Adrenal gland (tissue), 12 donors: ENCODE results near the gene CTCFL. TPM values are rescaled to one million over a fixed set of nuclear protein-coding genes. Genes with fewer than 3 reads are reported as not detected.

Experiments
- DNase-seq, 7 donors: peaks; one replicate each; pipeline ENCODE4 v3.0.0-alpha.2; 2019 to 2020
- H3K27ac ChIP-seq, 5 donors: fragments of 200-600 bp; sonication (generic) in 4 of 5; 1 replicate in 3 of 5; 2 replicates in 2 of 5; pipeline versions ENCODE4 v1.5.1 to v1.8.0; 2016 to 2020; ENCODE audit warnings: mild to moderate bottlenecking in 1 of 5
- H3K27me3 ChIP-seq: fragments of 200-600 bp; 2 replicates; pipeline ENCODE4 v1.8.0; 2021
- H3K36me3 ChIP-seq, 2 donors: fragments of 200-600 bp; replicated peaks in 1 of 2; 1 replicate in 1 of 2; 2 replicates in 1 of 2; pipeline versions ENCODE4 v1.5.1 to v1.8.0; 2018 to 2022
- H3K4me1 ChIP-seq, 2 donors: fragments of 200-600 bp; replicated peaks in 1 of 2; 1 replicate in 1 of 2; 2 replicates in 1 of 2; pipeline versions ENCODE4 v1.5.1 to v1.8.0; 2018 to 2021
- H3K4me3 ChIP-seq, 4 donors: fragments of 200-600 bp; sonication (generic) in 3 of 4; one replicate each; pipeline ENCODE4 v1.5.1; 2016 to 2018
- H3K9me3 ChIP-seq, 3 donors: fragments of 200-600 bp; sonication (generic) in 1 of 3; replicated peaks in 1 of 3; 1 replicate in 2 of 3; 2 replicates in 1 of 3; pipeline versions ENCODE4 v1.5.1 to v1.8.0; 2016 to 2021
- POLR2A ChIP-seq, 2 donors: fragments of 450-650 bp; IDR thresholded peaks; one replicate each; pipeline ENCODE4 v1.6.1; 2017; ENCODE audit warnings: antibody characterized with exemption in 2 of 2, mild to moderate bottlenecking in 2 of 2, moderate library complexity in 1 of 2
- WGBS, 4 donors: extraction: QIAGEN DNeasy Blood & Tissue Kit in 2 of 4; methylation state at CpG; one replicate each; pipeline versions ENCODE4 v1.1.5 to v1.1.7; 2013 to 2017; 5-methylcytosine and 5-hydroxymethylcytosine counted together
- intact Hi-C, 2 donors: fragments of 100-400 bp; cut with DNase I; formaldehyde crosslinking; loops; one replicate each; pipeline versions ENCODE4 v1.14.1 to v1.15.0; 2022 to 2023
- polyA plus RNA-seq, 3 donors: library from polyadenylated mRNA; stranded (reverse); fragments of 200-250 nt in 2 of 3; fragments of 350-450 nt in 1 of 3; fragmentation: Illumina TruSeq in 1 of 3; extraction: RNeasy Lipid Tissue Mini Kit (QIAGEN cat#74804) in 1 of 3; gene quantifications; one replicate each; pipeline ENCODE4 v1.2.3, GENCODE V29; 2013 to 2014
- total RNA-seq, 9 donors: library from RNA; depleted of rRNA in 4 of 9; stranded (reverse); fragments of >200 nt in 4 of 9; fragments of 120-200 nt in 1 of 9; fragmentation: NEBNext Ultra II Directional in 1 of 9; extraction: Animal tissue kit (Norgen Biotek cat#: 25700) in 1 of 9; gene quantifications; one replicate each; pipeline versions ENCODE4 v1.1.0 to v1.2.4, GENCODE V29; 2013 to 2023
- TF ChIP-seq, protein P1 (sequence below), 6 experiments: fragments of 450-650 bp in 4 of 6; fragments of 200-600 bp in 2 of 6; sonication (generic) in 1 of 6; IDR thresholded peaks; 1 replicate in 5 of 6; 2 replicates in 1 of 6; pipeline versions ENCODE4 v1.5.1 to v1.8.0; 2016 to 2021; ENCODE audit warnings: antibody characterized with exemption in 6 of 6, mild to moderate bottlenecking in 2 of 6, moderate library complexity in 1 of 6
- donor health status: healthy with polysubstance abuse.
- donor health status: Bipolar disorder and iron deficiency.
- donor health status: DM: yes; HTN: yes; CAD: no.
- donor health status: DM: no; HTN: no; CAD: no.
- donor health status: DM: no; HTN: no; CAD: no.
- donor health status: DM: yes; HTN: yes; CAD: no.

CTCFL gene
- total and polyA plus RNA-seq, 12 donors, result 0.08 to 0.27 (median 0.14) TPM; not detected in 9

DNA sequence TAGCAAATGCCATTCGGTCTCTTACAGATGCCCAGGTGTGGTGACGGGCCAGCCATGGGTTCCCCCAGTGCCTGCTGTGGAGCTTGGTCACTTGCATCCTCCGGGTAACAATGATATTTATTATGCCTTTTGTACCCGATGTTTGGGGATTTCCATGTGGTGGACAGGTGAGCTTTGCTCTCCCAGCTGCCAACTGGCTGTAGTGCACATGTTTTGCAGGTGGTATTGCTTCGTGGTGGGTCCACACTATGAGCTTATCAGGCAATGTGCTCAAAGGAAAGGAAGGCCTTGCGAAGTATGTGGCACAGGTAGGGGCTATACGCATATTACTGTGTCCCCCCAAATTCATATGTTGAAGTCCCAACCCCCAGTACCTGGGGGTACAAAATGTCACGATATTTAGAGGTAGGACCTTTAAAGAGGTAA is 4.2 kb upstream of the CTCFL start:
- TF ChIP-seq POLR2A (IDR thresholded peaks at IDR 0.05), result no peak
- TF ChIP-seq, protein P1, sequence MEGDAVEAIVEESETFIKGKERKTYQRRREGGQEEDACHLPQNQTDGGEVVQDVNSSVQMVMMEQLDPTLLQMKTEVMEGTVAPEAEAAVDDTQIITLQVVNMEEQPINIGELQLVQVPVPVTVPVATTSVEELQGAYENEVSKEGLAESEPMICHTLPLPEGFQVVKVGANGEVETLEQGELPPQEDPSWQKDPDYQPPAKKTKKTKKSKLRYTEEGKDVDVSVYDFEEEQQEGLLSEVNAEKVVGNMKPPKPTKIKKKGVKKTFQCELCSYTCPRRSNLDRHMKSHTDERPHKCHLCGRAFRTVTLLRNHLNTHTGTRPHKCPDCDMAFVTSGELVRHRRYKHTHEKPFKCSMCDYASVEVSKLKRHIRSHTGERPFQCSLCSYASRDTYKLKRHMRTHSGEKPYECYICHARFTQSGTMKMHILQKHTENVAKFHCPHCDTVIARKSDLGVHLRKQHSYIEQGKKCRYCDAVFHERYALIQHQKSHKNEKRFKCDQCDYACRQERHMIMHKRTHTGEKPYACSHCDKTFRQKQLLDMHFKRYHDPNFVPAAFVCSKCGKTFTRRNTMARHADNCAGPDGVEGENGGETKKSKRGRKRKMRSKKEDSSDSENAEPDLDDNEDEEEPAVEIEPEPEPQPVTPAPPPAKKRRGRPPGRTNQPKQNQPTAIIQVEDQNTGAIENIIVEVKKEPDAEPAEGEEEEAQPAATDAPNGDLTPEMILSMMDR (IDR thresholded peaks at IDR 0.05), result no peak
- Histone ChIP-seq H3K4me3 (no peak overlapping the region), H3K4me1 (no peaks in the 10 kb centered on the region), H3K36me3 (no peaks in the 10 kb centered on the region), H3K27me3 (no peaks in the 10 kb centered on the region), H3K9me3 (no peaks in the 10 kb centered on the region), H3K27ac (no peak overlapping the region)
- 82 to 92% (median 89%) methylated on average over 8 of the region's 8 CpGs for WGBS, 4 donors
- no peak for DNase-seq
- intact Hi-C loops, result loop anchor here in 1 of 2 donors (10.0 kb wide), 1 partner anchor 676 kb away; no protein-coding TSS in a partner anchor

DNA sequence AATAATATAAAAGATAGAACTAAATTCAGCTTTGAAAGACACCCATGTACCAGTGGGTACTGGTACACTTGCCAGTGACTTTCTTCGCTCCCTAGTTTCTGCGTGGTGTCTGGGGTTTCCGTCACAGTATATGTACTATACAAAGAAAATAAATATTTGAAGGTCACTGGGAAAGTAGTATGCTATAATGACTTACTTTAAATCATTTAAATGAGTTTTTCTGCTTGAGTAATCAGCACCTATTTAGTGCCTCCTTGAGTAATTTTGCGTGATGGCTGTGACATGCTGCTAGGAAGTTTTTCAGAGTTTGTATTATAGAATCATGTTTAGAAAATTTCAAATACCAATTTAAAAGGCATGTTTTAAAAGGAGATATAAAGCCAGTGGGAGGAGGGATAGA is 3.2 kb upstream of the CTCFL start:
- H3K9me3 ChIP-seq, result no peaks in the 10 kb centered on the region
- H3K27ac ChIP-seq, result no peak overlapping the region
- DNase-seq, result no peak
- no peaks in the 10 kb centered on the region for H3K36me3 ChIP-seq
- 90 to 95% (median 93%) methylated on average over 4 of the region's 4 CpGs for WGBS, 4 donors
- intact Hi-C loops, result loop anchor here in 1 of 2 donors (10.0 kb wide), 1 partner anchor 677 kb away; no protein-coding TSS in a partner anchor
- TF ChIP-seq, protein P1 (IDR thresholded peaks at IDR 0.05), result no peak
- TF ChIP-seq POLR2A (IDR thresholded peaks at IDR 0.05), result no peak
- no peaks in the 10 kb centered on the region for H3K27me3 ChIP-seq
- H3K4me1 ChIP-seq, result no peaks in the 10 kb centered on the region
- H3K4me3 ChIP-seq, result no peak overlapping the region

DNA sequence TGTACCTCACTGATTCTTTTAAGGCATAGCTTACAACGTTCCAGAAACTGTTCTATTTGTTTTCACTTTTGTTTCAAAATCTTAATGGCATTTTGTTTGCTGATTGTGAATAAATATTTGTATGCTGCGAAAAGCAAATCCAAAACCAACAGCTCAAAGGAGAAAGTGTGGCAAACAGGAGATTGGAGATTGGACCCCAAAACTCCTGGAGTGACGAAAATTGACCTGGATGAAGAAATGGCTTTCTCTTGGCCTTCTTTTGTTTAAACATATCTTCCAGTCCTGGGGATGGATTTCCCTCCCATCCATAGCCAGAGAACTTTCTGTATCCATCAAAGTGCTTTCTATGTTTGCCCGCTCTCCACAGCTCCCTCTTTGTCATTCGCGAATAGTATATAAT is 2.8 kb upstream of the CTCFL start:
- H3K27ac ChIP-seq, result no peak overlapping the region
- no peaks in the 10 kb centered on the region for H3K36me3 ChIP-seq
- no peak overlapping the region for H3K4me3 ChIP-seq
- no peaks in the 10 kb centered on the region for H3K27me3 ChIP-seq
- no peaks in the 10 kb centered on the region for H3K4me1 ChIP-seq
- TF ChIP-seq POLR2A (IDR thresholded peaks at IDR 0.05), result no peak
- TF ChIP-seq, protein P1 (IDR thresholded peaks at IDR 0.05), result no peak
- DNase-seq, result no peak
- intact Hi-C loops, result loop anchor here in 1 of 2 donors (10.0 kb wide), 1 partner anchor 677 kb away; no protein-coding TSS in a partner anchor
- WGBS, 4 donors, result 79 to 85% (median 82%) methylated on average over 6 of the region's 6 CpGs
- H3K9me3 ChIP-seq, result no peaks in the 10 kb centered on the region

DNA sequence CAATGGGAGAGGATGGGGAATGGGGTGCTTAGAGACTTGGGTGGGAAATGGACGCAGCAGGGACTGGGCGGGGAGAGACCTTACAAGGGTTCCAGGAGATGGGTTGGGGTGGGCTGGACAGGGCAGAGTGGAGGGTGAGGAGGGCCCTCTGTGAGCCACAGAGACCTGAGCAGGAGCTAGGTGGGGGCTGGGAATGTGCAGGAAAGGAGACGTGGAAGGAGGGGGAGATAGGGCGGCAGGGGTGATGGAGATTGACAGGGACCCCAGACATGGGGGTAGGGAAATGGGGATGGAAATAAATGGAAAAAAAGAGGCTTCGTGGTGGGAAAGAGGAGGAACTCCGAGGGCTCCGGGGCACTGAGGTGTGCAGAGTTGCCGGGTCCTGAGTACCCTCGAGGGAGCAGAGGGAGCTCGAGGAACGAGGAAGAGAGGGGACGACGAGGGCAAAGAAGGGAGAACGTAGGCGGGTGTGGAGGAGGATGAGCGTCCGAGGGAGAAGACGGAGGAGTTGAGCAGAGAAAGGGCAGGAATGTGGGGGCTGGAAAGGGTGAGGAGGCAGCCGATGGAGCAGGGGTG is 2.0 kb upstream of the CTCFL start:
- DNase-seq, result no peak
- H3K9me3 ChIP-seq, result no peaks in the 10 kb centered on the region
- no peaks in the 10 kb centered on the region for H3K27me3 ChIP-seq
- intact Hi-C loops, result loop anchor here in 1 of 2 donors (10.0 kb wide), 1 partner anchor 678 kb away; no protein-coding TSS in a partner anchor
- TF ChIP-seq, protein P1 (IDR thresholded peaks at IDR 0.05), result no peak
- no peak for TF ChIP-seq POLR2A (IDR thresholded peaks at IDR 0.05)
- H3K36me3 ChIP-seq, result no peaks in the 10 kb centered on the region
- no peak overlapping the region for H3K27ac ChIP-seq
- no peak overlapping the region for H3K4me3 ChIP-seq
- no peaks in the 10 kb centered on the region for H3K4me1 ChIP-seq
- WGBS, 4 donors, result 37 to 46% (median 39%) methylated on average over 19 of the region's 19 CpGs
